H54 (cell line): Measurements from ENCODE around the gene KLRK1.
A peak's percentile ranks its signal among the peaks of the same experiment; 100 is the strongest.
"Not testable (repeated sequence)": the region's sequence is repeated elsewhere in the genome, so short reads cannot be mapped to it uniquely, and the experiment has no call there.

Experiments
- DNase-seq: peaks from one replicate; pipeline ENCODE4 v3.0.0; 2011; ENCODE audit warnings: low spot score, mixed read lengths; ENCODE audit not compliant: insufficient read length
- FAIRE-seq: peaks from 3 replicates; lab custom pipeline; 2011; peaks lifted over from hg19 to GRCh38; lab: Jason Lieb, UNC
- POLR2A ChIP-seq: IDR thresholded peaks from 2 replicates; pipeline ENCODE4 v1.6.1; 2011; ENCODE audit warnings: low read depth, mild to moderate bottlenecking, low read length

The KLRK1 gene

GRCh38 chr12:10331642-10332239, 58.1 kb downstream of the KLRK1 start:
- peak; percentile 95 for FAIRE-seq
- TF ChIP-seq POLR2A = no peak

GRCh38 chr12:10328691-10329090, 61.1 kb downstream of the KLRK1 start:
- DNase-seq, FAIRE-seq: not testable (repeated sequence)

More at GRCh38 chr12:10331642-10332239, 58.1 kb downstream of the KLRK1 start:
- peak; percentile 9 for DNase-seq
